Astrocyte of the cerebellum (primary cell): Measurements from ENCODE around the gene BLNK.

ENCODE experiments used
- DNase-seq: peaks from one replicate; pipeline ENCODE4 v3.0.0-alpha.2; 2011; ENCODE audit warnings: low read depth
- H3K4me3 ChIP-seq: 2 replicates; pipeline ENCODE4 v1.5.1; 2011; ENCODE audit warnings: mild to moderate bottlenecking, low read depth, low read length, moderate library complexity
- in situ Hi-C: cut with HindIII; loops from 2 replicates; pipeline ENCODE4 v1.10.0; 2017; ENCODE audit warnings: low sequenced_read_pairs
- TF ChIP-seq, protein P1 (sequence below): IDR thresholded peaks from 2 replicates; pipeline ENCODE4 v1.5.1; 2012; ENCODE audit warnings: low read length, low read depth, moderate library complexity, mild to moderate bottlenecking; ENCODE audit errors: missing control alignments

The BLNK gene

DNA sequence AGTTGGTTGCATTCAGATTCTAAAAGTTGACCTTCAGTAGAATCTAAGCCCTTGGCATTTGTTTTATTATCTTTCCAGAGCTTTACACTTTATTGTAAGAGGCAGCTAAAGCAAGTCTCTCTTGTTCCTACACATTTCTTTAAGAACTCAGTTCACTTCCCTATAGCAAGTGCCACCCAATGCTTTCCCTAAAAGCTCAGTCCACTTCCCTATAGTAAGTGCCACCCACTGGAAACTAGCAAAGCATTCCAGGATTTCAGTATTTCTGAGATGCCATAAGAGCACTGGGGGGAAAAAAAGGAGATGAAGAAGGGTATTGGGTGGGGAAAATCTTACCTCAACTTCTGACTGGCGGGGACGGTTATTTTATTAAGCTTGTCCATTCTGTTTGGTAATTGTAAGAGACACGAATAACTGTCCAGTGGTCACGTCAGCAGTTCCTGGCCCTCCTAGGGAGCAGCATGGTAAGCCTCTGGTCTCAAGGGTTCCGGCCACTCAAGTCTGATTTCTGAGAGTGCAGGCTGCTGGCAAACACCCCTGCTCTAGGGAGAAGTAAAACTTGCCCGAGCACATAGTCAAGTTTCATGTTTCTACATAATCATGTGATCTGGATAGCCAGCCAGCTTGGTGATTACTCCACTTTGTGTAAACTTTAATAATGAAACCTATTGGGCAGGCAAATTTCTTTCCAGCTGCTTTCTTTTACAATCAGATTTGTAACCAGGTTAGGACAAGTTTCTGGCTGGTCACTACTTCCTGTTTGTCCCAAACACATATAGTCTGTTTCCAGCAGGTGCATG is at the start of gene BLNK:
BLNK (minus strand) TSS at position 554 of the 800 bp plus-strand sequence; CDS start at position 383, 171 bp downstream.
- TF ChIP-seq, protein P1, sequence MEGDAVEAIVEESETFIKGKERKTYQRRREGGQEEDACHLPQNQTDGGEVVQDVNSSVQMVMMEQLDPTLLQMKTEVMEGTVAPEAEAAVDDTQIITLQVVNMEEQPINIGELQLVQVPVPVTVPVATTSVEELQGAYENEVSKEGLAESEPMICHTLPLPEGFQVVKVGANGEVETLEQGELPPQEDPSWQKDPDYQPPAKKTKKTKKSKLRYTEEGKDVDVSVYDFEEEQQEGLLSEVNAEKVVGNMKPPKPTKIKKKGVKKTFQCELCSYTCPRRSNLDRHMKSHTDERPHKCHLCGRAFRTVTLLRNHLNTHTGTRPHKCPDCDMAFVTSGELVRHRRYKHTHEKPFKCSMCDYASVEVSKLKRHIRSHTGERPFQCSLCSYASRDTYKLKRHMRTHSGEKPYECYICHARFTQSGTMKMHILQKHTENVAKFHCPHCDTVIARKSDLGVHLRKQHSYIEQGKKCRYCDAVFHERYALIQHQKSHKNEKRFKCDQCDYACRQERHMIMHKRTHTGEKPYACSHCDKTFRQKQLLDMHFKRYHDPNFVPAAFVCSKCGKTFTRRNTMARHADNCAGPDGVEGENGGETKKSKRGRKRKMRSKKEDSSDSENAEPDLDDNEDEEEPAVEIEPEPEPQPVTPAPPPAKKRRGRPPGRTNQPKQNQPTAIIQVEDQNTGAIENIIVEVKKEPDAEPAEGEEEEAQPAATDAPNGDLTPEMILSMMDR = no peak
- H3K4me3 ChIP-seq = no peak within 1 kb of the TSS
- no peak for DNase-seq
- in situ Hi-C loops = no loop called here

DNA sequence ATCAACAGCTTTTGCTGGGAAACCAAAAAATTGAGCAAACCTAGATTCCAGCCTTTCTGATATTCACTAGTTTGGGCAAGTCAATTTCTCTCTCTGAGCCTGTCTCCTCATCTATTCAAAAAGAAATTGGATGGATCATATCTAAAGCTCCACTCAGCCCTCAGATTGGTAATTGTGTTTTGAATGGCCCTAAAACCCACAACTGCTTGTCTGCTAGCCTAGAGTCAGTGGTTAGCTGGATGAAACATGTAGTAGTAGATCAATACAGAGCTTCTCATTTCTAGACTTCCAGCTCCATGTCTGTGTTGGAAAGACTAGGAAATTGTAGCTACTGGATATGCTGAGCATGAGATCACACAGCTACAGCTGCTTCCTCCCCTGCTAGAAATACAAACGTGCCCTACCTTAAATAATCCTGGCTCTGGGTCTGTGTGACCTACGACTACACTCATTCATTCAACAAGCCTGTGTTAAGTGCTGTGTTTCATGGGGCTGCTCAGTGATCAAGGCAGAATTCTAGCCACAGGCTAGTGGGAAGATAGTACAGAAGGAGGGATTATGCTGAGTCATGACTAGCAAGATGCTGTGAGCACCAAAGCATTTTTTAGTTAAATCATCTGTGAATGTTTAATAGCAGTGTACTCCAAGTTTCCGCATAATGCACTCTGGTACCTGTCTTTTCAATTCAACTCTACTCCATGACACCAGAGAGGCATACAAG is 48.5 kb upstream of the BLNK start:
- no peak for DNase-seq
- in situ Hi-C loops = no loop called here

DNA sequence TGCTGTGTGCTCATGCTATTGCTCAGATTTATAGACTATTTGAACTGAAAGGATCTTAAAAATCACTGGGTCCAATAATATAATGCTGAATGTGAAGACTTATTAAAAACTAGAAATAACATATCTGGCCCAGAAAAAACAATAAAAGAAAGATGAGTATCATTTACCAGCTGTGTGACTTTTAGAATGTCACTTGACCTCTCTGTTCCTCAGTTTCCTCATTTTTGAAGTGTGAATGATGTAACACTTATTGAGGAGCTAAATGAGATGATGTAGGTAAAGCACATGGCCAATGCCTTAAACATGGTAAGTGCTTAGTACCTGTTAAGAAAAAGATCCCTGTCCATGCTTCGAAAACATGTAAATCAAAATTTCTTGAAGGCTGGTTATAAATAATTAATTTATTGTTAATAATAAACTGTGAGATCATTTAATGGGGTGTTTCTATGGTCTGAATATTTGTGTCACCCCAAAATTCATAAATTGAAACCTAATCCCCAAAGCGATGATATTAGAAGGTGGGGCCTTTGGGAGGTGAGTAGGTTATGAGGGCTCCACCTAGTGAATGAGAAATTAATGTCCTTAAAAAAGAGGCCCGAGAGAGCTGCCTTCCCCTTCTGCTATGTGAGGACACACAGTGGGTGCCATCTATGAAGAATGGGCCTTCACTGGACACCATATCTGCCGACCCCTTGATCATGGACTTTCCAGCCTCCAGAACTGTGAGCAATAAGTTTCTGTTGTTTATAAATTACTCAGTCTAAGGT is 45.9 kb upstream of the BLNK start:
- TF ChIP-seq, protein P1 = no peak
- DNase-seq = no peak
- in situ Hi-C loops = no loop called here
- H3K4me3 ChIP-seq = no peak overlapping the region

More for the DNA sequence above, 48.5 kb upstream of the BLNK start:
- TF ChIP-seq, protein P1 = no peak
- no peak overlapping the region for H3K4me3 ChIP-seq

DNA sequence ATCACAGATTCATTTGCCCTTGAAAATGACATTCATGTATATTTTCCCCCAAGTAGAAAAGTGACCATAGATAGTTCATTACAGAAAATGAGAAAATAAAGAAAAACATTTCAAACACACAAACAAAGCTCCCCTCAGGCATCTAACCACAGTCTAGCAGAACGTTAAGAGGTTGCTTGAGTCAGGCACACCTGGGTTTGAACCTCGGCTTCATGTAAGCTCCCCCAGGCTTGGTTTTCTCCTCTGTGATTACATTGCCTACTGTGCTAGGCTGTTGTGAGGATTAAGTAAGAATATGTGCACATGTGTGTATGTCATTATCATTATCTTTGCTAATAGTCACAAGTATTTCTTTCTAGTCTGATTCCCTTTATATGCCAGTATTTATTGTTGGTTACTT is 42.0 kb upstream of the BLNK start:
- TF ChIP-seq, protein P1 = no peak
- in situ Hi-C loops = no loop called here
- H3K4me3 ChIP-seq = no peak overlapping the region
- no peak for DNase-seq

DNA sequence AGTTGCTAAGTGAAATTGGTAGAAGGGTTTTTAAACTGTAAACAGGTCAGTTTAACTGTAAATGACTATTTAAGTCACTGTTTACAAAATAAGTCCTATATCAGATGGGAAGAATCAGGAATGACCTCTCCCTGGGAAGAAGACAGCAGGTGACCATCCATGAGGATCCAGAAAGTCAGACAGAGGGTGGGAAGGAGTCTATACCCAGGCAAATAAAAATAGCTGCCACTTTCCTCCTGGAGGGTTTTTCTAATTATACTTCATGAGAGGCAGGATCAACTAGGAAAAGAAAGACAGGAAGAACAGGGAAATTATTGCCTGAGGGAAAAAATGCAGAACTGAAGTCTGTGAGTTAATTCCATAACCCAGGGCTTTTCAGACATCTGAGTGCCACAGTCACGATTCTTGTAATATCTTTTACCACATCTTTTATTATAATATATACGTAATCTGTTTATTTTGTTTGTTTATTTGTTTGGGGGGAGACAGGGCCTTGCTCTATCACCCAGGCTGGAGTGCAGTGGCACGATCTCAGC is 39.9 kb upstream of the BLNK start:
- TF ChIP-seq, protein P1 = no peak
- no peak for DNase-seq
- H3K4me3 ChIP-seq = no peak overlapping the region
- in situ Hi-C loops = no loop called here

DNA sequence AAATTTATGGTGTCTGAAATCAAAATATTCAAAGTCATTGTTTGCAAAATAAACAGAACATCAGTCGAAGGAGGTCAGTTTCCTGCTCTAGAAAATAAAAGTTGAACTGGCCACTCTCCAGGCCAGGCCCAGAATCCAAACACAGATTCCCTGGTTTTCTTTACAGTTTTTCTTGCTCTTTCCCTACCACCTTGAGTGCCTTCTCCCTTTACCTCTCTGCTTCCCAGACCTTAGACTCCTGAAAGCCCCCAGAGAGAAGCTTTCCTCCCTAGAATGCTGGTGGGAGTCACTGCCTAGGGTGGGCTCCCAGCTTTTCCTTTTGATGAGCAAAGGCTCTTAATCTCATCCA is 38.9 kb upstream of the BLNK start:
- no peak overlapping the region for H3K4me3 ChIP-seq
- in situ Hi-C loops = no loop called here
- TF ChIP-seq, protein P1 = no peak
- DNase-seq = no peak
